Activated naive CD8-positive, alpha-beta T cell (primary cell): ENCODE measurements around the gene MAP3K14.
A peak's percentile ranks its signal among the peaks of the same experiment; 100 is the strongest.
"Not testable (repeated sequence)": the region's sequence is repeated elsewhere in the genome, so short reads cannot be mapped to it uniquely, and the experiment has no call there.

Source experiments
- H3K27ac Mint-ChIP-seq: one replicate; pipeline ENCODE4 v1.8.0; 2021; ENCODE audit warnings: mixed read lengths
- H3K27me3 Mint-ChIP-seq: one replicate; pipeline ENCODE4 v1.8.0; 2021; ENCODE audit warnings: mixed read lengths
- H3K36me3 Mint-ChIP-seq: one replicate; pipeline ENCODE4 v1.8.0; 2021; ENCODE audit warnings: mixed read lengths
- H3K4me1 Mint-ChIP-seq: one replicate; pipeline ENCODE4 v1.8.0; 2021; ENCODE audit warnings: low read depth, mixed read lengths
- H3K4me3 Mint-ChIP-seq: one replicate; pipeline ENCODE4 v1.8.0; 2021; ENCODE audit warnings: mild to moderate bottlenecking, mixed read lengths
- H3K9me3 Mint-ChIP-seq: one replicate; pipeline ENCODE4 v1.8.0; 2021; ENCODE audit warnings: low read depth, mixed read lengths

Gene MAP3K14

GRCh38 chr17:45256114-45256966 is 60.5 kb downstream of the MAP3K14 start:
- no peaks in the 10 kb centered on the region for H3K27me3 Mint-ChIP-seq
- H3K9me3 Mint-ChIP-seq: no peaks in the 10 kb centered on the region
- peak overlapping the region; percentile 46 for H3K4me3 Mint-ChIP-seq
- H3K27ac Mint-ChIP-seq: peak overlapping the region; percentile 74
- H3K36me3 Mint-ChIP-seq: peaks cover 3% of the 10 kb centered on the region
- peaks cover 63% of the 10 kb centered on the region for H3K4me1 Mint-ChIP-seq

GRCh38 chr17:45255358-45255757 is 61.5 kb downstream of the MAP3K14 start:
- no peaks in the 10 kb centered on the region for H3K27me3 Mint-ChIP-seq
- peak overlapping the region; percentile 35 for H3K4me3 Mint-ChIP-seq
- peak overlapping the region; percentile 75 for H3K27ac Mint-ChIP-seq
- H3K9me3 Mint-ChIP-seq: no peaks in the 10 kb centered on the region
- H3K36me3 Mint-ChIP-seq: peaks cover 3% of the 10 kb centered on the region
- peaks cover 61% of the 10 kb centered on the region for H3K4me1 Mint-ChIP-seq

GRCh38 chr17:45253879-45254278 is 62.9 kb downstream of the MAP3K14 start:
- no peaks in the 10 kb centered on the region for H3K27me3 Mint-ChIP-seq
- peaks cover 68% of the 10 kb centered on the region for H3K4me1 Mint-ChIP-seq
- peaks cover 5% of the 10 kb centered on the region for H3K36me3 Mint-ChIP-seq
- no peaks in the 10 kb centered on the region for H3K9me3 Mint-ChIP-seq
- peak overlapping the region; percentile 86 for H3K27ac Mint-ChIP-seq
- no peak overlapping the region for H3K4me3 Mint-ChIP-seq

- peak overlapping the region; percentile 86 for H3K27ac Mint-ChIP-seq
- H3K4me1 Mint-ChIP-seq: peaks cover 74% of the 10 kb centered on the region
- peak overlapping the region; percentile 62 for H3K4me3 Mint-ChIP-seq
- not testable (repeated sequence) for H3K36me3 Mint-ChIP-seq, H3K9me3 Mint-ChIP-seq, H3K27me3 Mint-ChIP-seq
Measured at GRCh38 chr17:45253237-45253636, 63.6 kb downstream of the MAP3K14 start.

GRCh38 chr17:45251931-45252330 is 64.9 kb downstream of the MAP3K14 start:
- peaks cover 5% of the 10 kb centered on the region for H3K36me3 Mint-ChIP-seq
- H3K27ac Mint-ChIP-seq: peak overlapping the region; percentile 86
- no peaks in the 10 kb centered on the region for H3K27me3 Mint-ChIP-seq
- peaks cover 74% of the 10 kb centered on the region for H3K4me1 Mint-ChIP-seq
- H3K9me3 Mint-ChIP-seq: no peaks in the 10 kb centered on the region
- H3K4me3 Mint-ChIP-seq: peak overlapping the region; percentile 17

GRCh38 chr17:45248132-45248957 is 68.5 kb downstream of the MAP3K14 start:
- H3K27ac Mint-ChIP-seq: peak overlapping the region; percentile 92
- H3K4me1 Mint-ChIP-seq: peaks cover 59% of the 10 kb centered on the region
- H3K36me3 Mint-ChIP-seq: peaks cover 5% of the 10 kb centered on the region
- H3K4me3 Mint-ChIP-seq: peak overlapping the region; percentile 87
- no peaks in the 10 kb centered on the region for H3K9me3 Mint-ChIP-seq
- no peaks in the 10 kb centered on the region for H3K27me3 Mint-ChIP-seq

GRCh38 chr17:45247429-45248131 is 69.2 kb downstream of the MAP3K14 start:
- H3K27me3 Mint-ChIP-seq: no peaks in the 10 kb centered on the region
- H3K9me3 Mint-ChIP-seq: no peaks in the 10 kb centered on the region
- H3K4me1 Mint-ChIP-seq: peaks cover 52% of the 10 kb centered on the region
- peak overlapping the region; percentile 87 for H3K4me3 Mint-ChIP-seq
- H3K27ac Mint-ChIP-seq: peak overlapping the region; percentile 90
- H3K36me3 Mint-ChIP-seq: peaks cover 5% of the 10 kb centered on the region

GRCh38 chr17:45246861-45247428 is 69.9 kb downstream of the MAP3K14 start:
- Mint-ChIP-seq H3K27me3 (no peaks in the 10 kb centered on the region), H3K27ac (peak overlapping the region; percentile 64), H3K36me3 (peaks cover 3% of the 10 kb centered on the region), H3K4me3 (peak overlapping the region; percentile 87), H3K4me1 (peaks cover 45% of the 10 kb centered on the region), H3K9me3 (no peaks in the 10 kb centered on the region)

- H3K36me3 Mint-ChIP-seq: peaks cover 2% of the 10 kb centered on the region
- H3K9me3 Mint-ChIP-seq: no peaks in the 10 kb centered on the region
- H3K4me1 Mint-ChIP-seq: peaks cover 41% of the 10 kb centered on the region
- peak overlapping the region; percentile 87 for H3K4me3 Mint-ChIP-seq
- no peaks in the 10 kb centered on the region for H3K27me3 Mint-ChIP-seq
- H3K27ac Mint-ChIP-seq: peak overlapping the region; percentile 1
Measured at GRCh38 chr17:45246338-45246737, 70.5 kb downstream of the MAP3K14 start.

GRCh38 chr17:45244725-45245656 is 71.8 kb downstream of the MAP3K14 start:
- no peaks in the 10 kb centered on the region for H3K27me3 Mint-ChIP-seq
- peaks cover 30% of the 10 kb centered on the region for H3K4me1 Mint-ChIP-seq
- H3K9me3 Mint-ChIP-seq: no peaks in the 10 kb centered on the region
- peaks cover under 1% of the 10 kb centered on the region for H3K36me3 Mint-ChIP-seq
- peak overlapping the region; percentile 61 for H3K27ac Mint-ChIP-seq
- no peak overlapping the region for H3K4me3 Mint-ChIP-seq

GRCh38 chr17:45243750-45244149 is 73.1 kb downstream of the MAP3K14 start:
- Mint-ChIP-seq H3K27ac (peak overlapping the region; percentile 17), H3K9me3 (no peaks in the 10 kb centered on the region), H3K36me3 (peaks cover 3% of the 10 kb centered on the region), H3K27me3 (no peaks in the 10 kb centered on the region), H3K4me1 (peaks cover 23% of the 10 kb centered on the region), H3K4me3 (no peak overlapping the region)

- H3K4me1 Mint-ChIP-seq: peaks cover 16% of the 10 kb centered on the region
- no peak overlapping the region for H3K4me3 Mint-ChIP-seq
- H3K27ac Mint-ChIP-seq: peak overlapping the region; percentile 70
Measured at GRCh38 chr17:45242029-45242414, 74.8 kb downstream of the MAP3K14 start.

GRCh38 chr17:45241328-45242028 is 75.3 kb downstream of the MAP3K14 start:
- Mint-ChIP-seq H3K27me3 (no peaks in the 10 kb centered on the region), H3K9me3 (no peaks in the 10 kb centered on the region), H3K4me3 (no peak overlapping the region), H3K36me3 (peaks cover 5% of the 10 kb centered on the region), H3K27ac (no peak overlapping the region), H3K4me1 (peaks cover 13% of the 10 kb centered on the region)

More at GRCh38 chr17:45242029-45242414, 74.8 kb downstream of the MAP3K14 start:
- Mint-ChIP-seq H3K27me3 (no peaks in the 10 kb centered on the region), H3K36me3 (peaks cover 5% of the 10 kb centered on the region), H3K9me3 (no peaks in the 10 kb centered on the region)
